ENCODE results near the gene C9orf152.
"Not testable (repeated sequence)": the region's sequence is repeated elsewhere in the genome, so short reads cannot be mapped to it uniquely, and the experiment has no call there.

C9orf152 gene

GRCh38 chr9:110208031-110208430 is at the start of gene C9orf152:
TSS of gene C9orf152 (minus strand) at chr9:110208159. CDS start at chr9:110207579, 580 bp downstream.
- DNase-seq (ENCODE audit: low read depth): no peak

GRCh38 chr9:110257097-110257841 is 49.3 kb upstream of the C9orf152 start:
- no peak for DNase-seq (ENCODE audit: low read depth)

DNA sequence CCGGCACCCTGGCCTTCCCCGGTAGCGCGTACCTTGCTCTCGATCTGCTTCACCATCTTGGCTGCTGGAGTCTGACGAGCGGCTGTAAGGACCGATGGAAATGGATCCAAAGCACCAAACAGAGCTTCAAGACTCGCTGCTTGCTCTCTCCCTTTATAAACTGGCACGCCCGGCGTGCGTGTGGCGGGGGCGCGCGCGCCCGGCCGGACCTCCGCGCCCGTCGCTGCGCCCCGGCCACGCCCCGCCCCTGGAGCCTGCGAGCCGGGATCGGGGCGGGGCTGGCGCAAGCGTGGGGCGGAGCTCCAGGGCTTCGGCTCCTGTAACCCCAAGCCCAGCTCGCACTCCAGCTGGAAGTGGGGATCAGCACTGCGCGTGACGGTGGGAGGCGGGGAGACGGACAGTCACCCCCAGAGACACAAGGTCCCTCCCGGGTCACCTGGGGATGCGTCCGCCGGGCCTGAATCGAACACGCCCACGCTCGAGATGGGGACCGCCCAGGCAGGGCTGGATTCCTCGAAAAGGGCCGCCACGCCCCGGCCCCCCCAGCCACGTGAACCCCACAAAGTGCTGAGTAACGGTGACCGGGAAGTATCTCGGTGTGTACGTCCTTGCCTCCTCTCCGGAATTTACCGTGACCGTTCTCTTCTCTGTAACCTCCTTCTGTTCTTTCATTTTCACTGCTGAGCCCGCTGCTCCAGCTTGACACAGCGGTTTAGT is 48.6 kb upstream of the C9orf152 start, which contains the start of gene TXN:
Gene TXN, minus strand, starts transcription at position 128 of the 717 bp plus-strand sequence. Its CDS starts 72 bp downstream, at position 56.
- peak; percentile 86 for DNase-seq (ENCODE audit: low read depth)

DNA sequence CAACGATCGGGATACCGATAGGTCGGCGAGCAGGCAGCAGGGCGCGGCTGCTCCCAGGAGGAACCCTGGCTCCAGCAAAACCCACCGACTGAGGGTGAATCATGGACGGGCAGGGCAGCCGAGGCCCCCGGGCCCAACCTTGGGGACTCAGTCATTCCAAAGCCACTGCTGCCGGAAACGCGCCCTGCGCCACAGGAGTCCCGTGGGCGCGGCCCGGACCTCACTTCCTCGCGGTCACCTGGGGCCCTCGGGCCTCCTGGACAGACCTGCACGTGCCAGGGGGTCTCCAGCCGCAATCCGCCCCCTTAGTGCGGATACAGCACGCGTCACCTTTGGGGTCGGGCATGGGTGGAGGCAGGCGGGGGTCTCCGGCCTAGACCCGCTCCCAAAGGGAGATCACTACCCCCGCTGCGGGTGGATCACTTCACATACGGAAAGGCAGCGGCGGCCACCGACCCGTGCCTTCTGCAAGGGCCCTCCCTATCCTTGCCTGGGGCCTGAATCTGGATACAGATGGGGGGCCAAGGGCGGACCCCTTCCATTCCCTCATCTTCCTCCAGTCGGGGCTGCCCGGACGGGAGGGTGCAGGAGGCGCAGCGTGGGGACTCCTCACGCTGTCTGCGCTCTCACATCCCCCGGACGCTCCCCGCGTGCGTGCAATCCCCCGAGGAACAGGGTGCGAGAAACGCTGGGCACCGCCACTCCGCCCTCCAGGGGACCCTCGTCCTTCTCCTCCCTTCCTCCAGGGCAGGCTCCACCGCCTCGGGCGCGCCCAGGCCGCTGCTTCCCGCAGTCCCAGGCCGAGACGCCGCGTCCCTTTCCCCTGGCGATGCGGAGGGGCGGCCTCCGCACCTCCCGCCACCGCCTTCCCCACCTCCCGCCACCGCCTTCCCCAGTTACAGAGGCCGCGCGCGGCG is 47.8 kb upstream of the C9orf152 start:
- peak; percentile 39 for DNase-seq (ENCODE audit: low read depth)

DNA sequence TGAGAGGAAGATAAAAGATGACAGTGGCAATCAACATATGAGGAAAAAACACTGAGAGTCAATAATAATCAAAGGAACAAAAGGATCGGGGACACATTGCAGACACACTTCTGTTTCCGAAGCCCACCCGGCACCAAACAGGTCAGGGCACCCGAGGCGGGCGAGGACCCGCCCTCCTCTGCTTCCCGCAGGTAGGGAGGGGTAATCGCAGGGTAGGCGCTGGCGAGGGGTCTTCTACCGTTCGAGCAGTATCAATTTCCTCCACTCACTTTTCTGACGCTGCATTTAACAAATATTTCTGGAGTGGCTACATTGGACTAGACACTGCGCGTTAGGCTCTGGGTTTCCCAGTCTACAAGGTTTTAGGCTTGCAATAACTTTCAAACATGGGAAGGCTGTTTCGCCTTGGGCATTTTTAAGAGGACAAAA is 47.1 kb upstream of the C9orf152 start:
- DNase-seq (ENCODE audit: low read depth): no peak

DNA sequence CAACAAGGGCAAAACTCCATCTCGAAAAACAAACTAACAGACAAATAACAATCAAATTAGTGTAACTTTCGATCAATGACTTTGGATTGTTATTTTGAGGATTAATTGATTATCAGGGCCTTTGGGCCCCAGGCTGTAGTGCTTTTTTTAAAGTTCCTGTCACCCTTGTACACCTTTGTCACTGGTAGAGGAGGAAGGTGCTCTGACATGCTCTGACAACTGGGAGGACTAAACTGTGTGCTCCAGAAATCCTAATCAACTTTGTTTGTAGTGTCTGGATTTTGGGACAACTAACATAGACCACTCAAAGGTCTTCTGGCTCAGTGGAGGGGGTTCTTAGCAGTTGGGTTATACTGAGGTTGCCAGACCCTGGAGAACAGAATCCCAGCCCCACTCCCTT is 46.5 kb upstream of the C9orf152 start:
- DNase-seq (ENCODE audit: low read depth): no peak

- DNase-seq (ENCODE audit: low read depth): no peak
These were observed 44.7 kb upstream of the C9orf152 start for GRCh38 chr9:110252509-110253139.

DNA sequence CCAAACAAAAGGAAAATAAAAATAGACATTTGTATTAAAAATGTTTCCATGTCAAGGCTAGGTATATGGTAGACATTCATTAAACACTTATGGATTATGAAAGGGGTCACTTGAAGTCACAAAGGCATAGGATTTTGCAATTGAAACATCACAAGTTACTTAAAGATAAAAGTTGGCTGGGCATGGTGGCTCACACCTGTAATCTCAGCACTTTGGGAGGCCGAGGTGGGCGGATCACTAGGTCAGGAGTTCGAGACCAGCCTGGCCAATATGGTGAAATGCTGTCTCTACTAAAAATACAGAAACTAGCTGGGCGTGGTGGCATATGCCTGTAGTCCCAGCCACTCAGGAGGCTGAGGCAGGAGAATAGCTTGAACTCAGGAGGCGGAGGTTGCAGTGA is 43.8 kb upstream of the C9orf152 start:
- not testable (repeated sequence) for DNase-seq (ENCODE audit: low read depth)

GRCh38 chr9:110251212-110251611 is 43.3 kb upstream of the C9orf152 start:
- no peak for DNase-seq (ENCODE audit: low read depth)

GRCh38 chr9:110249603-110250002 is 41.6 kb upstream of the C9orf152 start:
- no peak for DNase-seq (ENCODE audit: low read depth)

GRCh38 chr9:110248361-110248760 is 40.4 kb upstream of the C9orf152 start:
- DNase-seq (ENCODE audit: low read depth): no peak

DNA sequence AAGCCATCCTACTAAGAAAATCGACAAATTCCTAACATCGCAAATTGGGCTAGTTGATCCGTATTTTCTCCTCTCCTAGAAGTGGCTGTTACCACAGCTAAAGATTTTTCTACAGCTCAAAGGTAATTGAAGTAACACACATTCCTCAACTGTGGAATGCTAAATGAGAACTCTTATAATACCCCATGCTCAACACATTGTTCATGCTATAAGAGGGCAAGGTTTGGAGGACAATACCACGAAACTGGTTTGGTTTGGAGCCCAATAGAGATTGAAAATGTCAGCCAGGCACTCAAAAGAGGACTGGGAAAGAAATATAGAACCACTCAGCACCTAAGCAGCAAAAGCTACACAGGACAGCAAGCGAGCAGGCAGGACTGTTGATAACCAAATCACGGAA is 38.3 kb upstream of the C9orf152 start:
- no peak for DNase-seq (ENCODE audit: low read depth)

DNA sequence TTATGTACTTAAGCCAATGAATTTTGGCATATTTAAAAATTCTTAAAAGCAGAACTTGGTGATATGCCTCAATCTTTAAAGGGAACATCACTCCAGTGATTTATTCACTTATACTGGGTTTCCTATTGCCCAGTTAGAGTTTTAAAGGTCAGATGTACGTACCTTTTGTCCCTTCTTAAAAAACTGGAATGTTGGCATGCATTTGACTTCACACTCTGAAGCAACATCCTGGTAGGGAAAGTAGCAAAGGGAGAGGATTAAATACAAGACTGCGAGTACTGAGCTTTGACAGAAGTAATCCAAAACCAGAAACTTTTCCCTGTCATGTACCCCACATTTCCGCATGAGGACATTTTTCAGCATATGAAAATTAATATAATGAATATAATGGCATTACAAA is 36.7 kb upstream of the C9orf152 start:
- DNase-seq (ENCODE audit: low read depth): no peak

GRCh38 chr9:110241858-110242321 is 33.9 kb upstream of the C9orf152 start:
- no peak for DNase-seq (ENCODE audit: low read depth)

DNA sequence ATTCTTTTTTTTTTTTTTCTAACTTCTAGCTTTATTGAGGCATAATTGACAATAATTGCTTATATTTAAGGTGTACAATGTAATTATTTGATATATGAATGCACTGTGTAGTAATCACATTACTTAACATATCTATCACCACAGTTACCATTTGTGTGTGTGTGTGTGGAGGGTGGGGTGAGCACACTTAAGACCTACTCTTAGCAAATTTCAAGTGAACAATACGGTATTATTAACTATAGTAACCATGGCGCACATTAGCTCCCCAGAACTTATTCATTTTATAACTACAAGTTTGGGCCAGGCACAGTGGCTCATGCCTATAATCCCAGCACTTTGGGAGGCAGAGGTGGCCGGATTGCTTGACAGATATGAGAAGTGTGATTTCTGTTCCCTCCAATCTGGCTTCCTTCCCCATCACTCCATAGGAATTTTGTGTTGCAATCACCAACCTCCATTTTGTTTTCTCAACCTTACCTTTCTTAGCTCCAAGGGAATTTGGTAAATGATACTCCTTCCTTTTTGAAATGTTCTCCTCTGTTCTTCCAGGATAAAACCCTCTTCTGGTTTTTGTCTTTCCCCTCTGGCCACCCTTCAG is 33.4 kb upstream of the C9orf152 start:
- no peak for DNase-seq (ENCODE audit: low read depth)

GRCh38 chr9:110240198-110240597 is 32.2 kb upstream of the C9orf152 start:
- no peak for DNase-seq (ENCODE audit: low read depth)

GRCh38 chr9:110228321-110228720 is 20.4 kb upstream of the C9orf152 start:
- DNase-seq (ENCODE audit: low read depth): no peak

GRCh38 chr9:110224583-110224982 is 16.6 kb upstream of the C9orf152 start:
- no peak for DNase-seq (ENCODE audit: low read depth)

DNA sequence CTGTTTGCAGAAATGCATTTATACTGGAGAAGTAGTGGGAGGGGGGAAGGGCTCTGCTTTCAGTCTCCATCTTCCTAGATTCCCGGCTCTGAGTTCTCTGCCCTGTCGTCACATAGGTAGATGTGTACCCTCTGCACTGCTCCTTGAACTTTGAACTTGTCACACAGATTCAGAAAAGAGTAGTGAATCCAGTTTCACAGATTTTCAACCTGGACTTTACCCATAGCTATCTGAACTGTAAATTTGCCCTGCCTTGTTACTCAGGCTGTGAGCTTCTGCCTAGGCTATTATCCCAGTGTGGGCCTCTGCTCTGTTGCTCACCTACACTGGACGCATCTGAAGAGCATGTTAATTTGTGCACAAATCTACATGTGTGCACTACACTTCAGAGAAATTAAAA is 12.8 kb upstream of the C9orf152 start:
- DNase-seq (ENCODE audit: low read depth): no peak

DNA sequence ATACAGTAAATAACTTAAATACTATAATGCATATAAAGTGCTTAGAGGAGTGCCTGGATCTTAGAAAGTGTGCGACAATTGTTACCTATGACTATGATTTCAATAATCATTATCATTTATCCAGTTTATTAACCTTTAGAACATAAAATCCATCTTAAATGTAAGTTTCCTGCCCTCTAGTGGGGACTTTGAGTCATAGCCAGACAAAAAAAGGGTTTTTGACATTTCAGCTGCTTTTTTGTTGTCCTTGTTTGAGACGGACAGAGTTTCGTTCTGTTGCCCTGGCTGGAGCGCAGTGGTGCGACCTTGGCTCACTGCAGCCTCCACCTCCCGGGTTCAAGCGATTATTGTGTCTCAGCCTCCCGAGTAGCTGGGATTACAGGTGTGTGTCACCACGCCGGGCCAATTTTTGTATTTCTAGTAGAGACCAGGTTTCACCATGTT is 9.7 kb upstream of the C9orf152 start:
- DNase-seq (ENCODE audit: low read depth): no peak
